GM12892 (cell line): ENCODE measurements around the gene RETSAT.

Experiments
- POLR2A ChIP-seq: IDR thresholded peaks from 2 replicates; pipeline ENCODE4 v1.6.1; 2011; ENCODE audit warnings: low read depth, low read length, control low read depth
- POLR2AphosphoS5 ChIP-seq: IDR thresholded peaks from 2 replicates; pipeline ENCODE4 v1.6.1; 2011; ENCODE audit warnings: low read depth, low read length, control low read depth
- TAF1 ChIP-seq: IDR thresholded peaks from 2 replicates; pipeline ENCODE4 v1.6.1; 2011; ENCODE audit warnings: low read depth, mild to moderate bottlenecking, control low read depth, low read length, borderline replicate concordance

DNA sequence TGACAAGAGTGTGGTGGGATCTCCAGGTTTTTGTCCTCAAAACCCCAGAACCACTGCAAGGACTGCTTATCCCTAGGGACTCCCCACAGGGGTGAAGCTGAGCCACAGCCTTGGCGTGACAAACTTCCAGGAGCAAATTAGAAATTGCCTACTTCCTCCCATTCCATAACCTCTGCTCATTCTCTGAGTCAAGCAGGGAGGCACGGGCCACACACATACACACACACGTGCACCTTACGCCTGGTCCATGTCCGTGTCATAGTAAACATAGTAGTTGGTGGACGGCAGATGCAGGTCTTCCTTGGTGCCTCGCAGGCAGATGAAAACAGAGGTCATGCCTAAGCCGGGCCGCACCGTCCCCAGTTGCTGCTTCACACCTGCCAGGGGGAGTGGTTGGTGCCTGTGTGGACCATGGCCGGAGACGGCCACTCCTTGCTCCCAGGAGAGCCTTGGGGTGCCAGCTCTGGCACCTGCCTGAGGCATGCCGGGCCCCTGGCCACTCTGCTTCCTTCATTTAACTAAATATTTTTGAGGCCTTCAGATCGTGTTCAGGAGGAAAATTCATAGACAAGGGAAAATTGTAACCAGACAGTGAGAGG lies 9.9 kb downstream of the RETSAT start:
- no peak for TF ChIP-seq TAF1
- TF ChIP-seq POLR2A = no peak
- TF ChIP-seq POLR2AphosphoS5 = no peak
